Naive thymus-derived CD4-positive, alpha-beta T cell (primary cell): ENCODE data around the gene TSHZ2. TPM values are rescaled to one million over a fixed set of nuclear protein-coding genes. Genes with fewer than 3 reads are reported as not detected.
"Not testable (repeated sequence)": the region's sequence is repeated elsewhere in the genome, so short reads cannot be mapped to it uniquely, and the experiment has no call there.

Experiments used
- ATAC-seq: fragments of 150-1000 bp; cut with Tn5 transposase; 2 replicates; pipeline ENCODE4 v1.10.0; 2021; ENCODE audit warnings: mild to moderate bottlenecking, moderate library complexity
- CTCF ChIA-PET: fragments of 350-600 bp; sonication (Branson Sonifier 250); formaldehyde crosslinking; loops from one replicate; lab custom pipeline; 2021; ENCODE audit warnings: antibody characterized with exemption; lab: Charles Lee
- POLR2A ChIA-PET: fragments of 350-600 bp; sonication (Branson Sonifier 250); formaldehyde crosslinking; loops from one replicate; lab custom pipeline; 2021; ENCODE audit warnings: antibody characterized with exemption, inconsistent platforms; lab: Charles Lee
- DNase-seq, 9 donors: peaks; one replicate each; pipeline versions ENCODE4 v3.0.0 to v3.0.0-alpha.2; 2020 to 2022; ENCODE audit warnings: mixed read lengths in 1 of 9
- H3K27ac ChIP-seq: one replicate; pipeline ENCODE4 v1.7.0; 2013; ENCODE audit warnings: mild to moderate bottlenecking, low read depth, low read length, moderate library complexity
- H3K27me3 ChIP-seq, 2 donors: one replicate each; pipeline ENCODE4 v1.7.0; 2013; ENCODE audit warnings: low read length in 2 of 2, mild to moderate bottlenecking in 2 of 2, moderate library complexity in 2 of 2; ENCODE audit not compliant: control insufficient read depth in 2 of 2, insufficient read depth in 2 of 2
- H3K36me3 ChIP-seq, 3 experiments: 1 replicate in 2 of 3; 2 replicates in 1 of 3; pipeline ENCODE4 v1.7.0; 2013; ENCODE audit warnings: low read length in 3 of 3, mild to moderate bottlenecking in 3 of 3, moderate library complexity in 1 of 3; ENCODE audit not compliant: insufficient read depth in 3 of 3, control insufficient read depth in 2 of 3
- H3K4me1 ChIP-seq, 2 donors: one replicate each; pipeline ENCODE4 v1.7.0; 2013; ENCODE audit warnings: low read length in 2 of 2, mild to moderate bottlenecking in 2 of 2, moderate library complexity in 1 of 2; ENCODE audit not compliant: control insufficient read depth in 2 of 2, insufficient read depth in 2 of 2
- H3K4me3 ChIP-seq: 2 replicates; pipeline ENCODE4 v1.7.0; 2013; ENCODE audit warnings: mild to moderate bottlenecking, low read length
- H3K9me3 ChIP-seq, 3 experiments: 1 replicate in 2 of 3; 2 replicates in 1 of 3; pipeline ENCODE4 v1.7.0; 2013; ENCODE audit warnings: low read length in 3 of 3; ENCODE audit not compliant: control insufficient read depth in 2 of 3
- H3K27ac Mint-ChIP-seq, 9 donors: one replicate each; pipeline ENCODE4 v1.8.0; 2020 to 2022; ENCODE audit warnings: mixed read lengths in 9 of 9, mild to moderate bottlenecking in 8 of 9, moderate library complexity in 5 of 9, inconsistent platforms in 2 of 9
- H3K27me3 Mint-ChIP-seq, 5 donors: one replicate each; pipeline ENCODE4 v1.8.0; 2021 to 2022; ENCODE audit warnings: mixed read lengths in 5 of 5, mild to moderate bottlenecking in 1 of 5
- H3K36me3 Mint-ChIP-seq, 5 donors: one replicate each; pipeline ENCODE4 v1.8.0; 2020 to 2022; ENCODE audit warnings: mixed read lengths in 5 of 5, mild to moderate bottlenecking in 3 of 5, inconsistent platforms in 1 of 5
- H3K4me1 Mint-ChIP-seq, 7 donors: one replicate each; pipeline ENCODE4 v1.8.0; 2020 to 2022; ENCODE audit warnings: mixed read lengths in 7 of 7, mild to moderate bottlenecking in 3 of 7, inconsistent platforms in 1 of 7
- H3K4me3 Mint-ChIP-seq, 10 donors: one replicate each; pipeline ENCODE4 v1.8.0; 2020 to 2022; ENCODE audit warnings: mild to moderate bottlenecking in 10 of 10, mixed read lengths in 10 of 10, moderate library complexity in 6 of 10, inconsistent platforms in 2 of 10
- H3K9me3 Mint-ChIP-seq, 11 donors: one replicate each; pipeline ENCODE4 v1.8.0; 2020 to 2022; ENCODE audit warnings: mixed read lengths in 11 of 11, mild to moderate bottlenecking in 4 of 11, inconsistent platforms in 1 of 11, moderate library complexity in 1 of 11
- intact Hi-C, 2 donors: fragments of 100-400 bp; cut with micrococcal nuclease; formaldehyde crosslinking; loops; one replicate each; pipeline ENCODE4 v1.15.1; 2023
- polyA plus RNA-seq, 2 donors: library from polyadenylated mRNA; unstranded; fragments of 300-500 nt; fragmentation: Illumina TruSeq; gene quantifications; one replicate each; pipeline ENCODE4 v1.2.3, GENCODE V29; 2021
- total RNA-seq, 6 experiments: library from RNA in 5 of 6; stranded (reverse) in 5 of 6; gene quantifications; 1 replicate in 5 of 6; 2 replicates in 1 of 6; pipeline ENCODE4 v1.2.3 and lab custom pipeline; 2021 to 2026

TSHZ2 gene
- total and polyA plus RNA-seq, 7 experiments from 2014 or later: 6.0 to 84.5 (median 42.5) TPM

GRCh38 chr20:53513168-53513488 lies 541.0 kb downstream of the TSHZ2 start:
- Histone ChIP-seq H3K4me3 (no peak overlapping the region), H3K4me1 (no peaks in the 10 kb centered on the region), H3K27ac (no peak overlapping the region), H3K36me3 (no peaks in the 10 kb centered on the region), H3K27me3 (no peaks in the 10 kb centered on the region), H3K9me3 (no peaks in the 10 kb centered on the region)
- no peak for ATAC-seq
- Mint-ChIP-seq H3K9me3 (peaks cover 0 to 7% (median 0%) of the 10 kb centered on the region in 11 donors), H3K27me3 (peaks cover 0 to 3% (median 0%) of the 10 kb centered on the region in 5 donors), H3K4me1 (no peaks in the 10 kb centered on the region), H3K4me3 (no peak overlapping the region), H3K36me3 (no peaks in the 10 kb centered on the region), H3K27ac (no peak overlapping the region)
- ChIA-PET CTCF (interaction anchor here (0.6 to 0.7 kb wide), 3 partner anchors 10 to 1457 kb away, joined by 3 to 4 read pairs (median 3); no protein-coding TSS in a partner anchor), POLR2A (no interaction called here)
- DNase-seq: no peak
- intact Hi-C loops: no loop called here

- Mint-ChIP-seq H3K4me3 (no peak overlapping the region), H3K4me1 (no peaks in the 10 kb centered on the region), H3K27ac (no peak overlapping the region), H3K9me3 (peaks cover 0 to 7% (median 0%) of the 10 kb centered on the region in 11 donors), H3K36me3 (no peaks in the 10 kb centered on the region), H3K27me3 (peaks cover 0 to 3% (median 0%) of the 10 kb centered on the region in 5 donors)
- H3K27ac ChIP-seq: no peak overlapping the region
- no peaks in the 10 kb centered on the region for H3K36me3 ChIP-seq
- intact Hi-C loops: no loop called here
- H3K9me3 ChIP-seq: no peaks in the 10 kb centered on the region
- ATAC-seq: no peak
- CTCF ChIA-PET: interaction anchor here (0.6 to 0.7 kb wide), 3 partner anchors 10 to 1458 kb away, joined by 3 to 4 read pairs (median 3); no protein-coding TSS in a partner anchor
- no peak for DNase-seq
- H3K27me3 ChIP-seq: no peaks in the 10 kb centered on the region
- H3K4me1 ChIP-seq: no peaks in the 10 kb centered on the region
- H3K4me3 ChIP-seq: no peak overlapping the region
- POLR2A ChIA-PET: no interaction called here
Measured at GRCh38 chr20:53513489-53514298, 541.5 kb downstream of the TSHZ2 start.

- Mint-ChIP-seq H3K4me1 (no peaks in the 10 kb centered on the region), H3K27me3 (peaks cover 0 to 3% (median 0%) of the 10 kb centered on the region in 5 donors), H3K9me3 (peaks cover 0 to under 1% (median 0%) of the 10 kb centered on the region in 11 donors), H3K4me3 (no peak overlapping the region), H3K27ac (no peak overlapping the region), H3K36me3 (no peaks in the 10 kb centered on the region)
- DNase-seq (no peak), ATAC-seq (no peak)
- Histone ChIP-seq H3K9me3 (no peaks in the 10 kb centered on the region), H3K4me3 (no peak overlapping the region), H3K27ac (no peak overlapping the region), H3K27me3 (no peaks in the 10 kb centered on the region), H3K4me1 (no peaks in the 10 kb centered on the region), H3K36me3 (no peaks in the 10 kb centered on the region)
- POLR2A ChIA-PET: no interaction called here
- CTCF ChIA-PET: no interaction called here
- intact Hi-C loops: no loop called here
Measured at GRCh38 chr20:53515749-53516148, 543.6 kb downstream of the TSHZ2 start.

- POLR2A ChIA-PET: no interaction called here
Measured at GRCh38 chr20:53517146-53517545, 545.0 kb downstream of the TSHZ2 start.

GRCh38 chr20:53521421-53521820 lies 549.3 kb downstream of the TSHZ2 start:
- H3K27me3 ChIP-seq, H3K36me3 Mint-ChIP-seq, H3K4me1 Mint-ChIP-seq, POLR2A ChIA-PET, H3K36me3 ChIP-seq, H3K4me1 ChIP-seq, H3K27me3 Mint-ChIP-seq, DNase-seq, H3K27ac Mint-ChIP-seq, H3K27ac ChIP-seq, H3K4me3 Mint-ChIP-seq, intact Hi-C loops, ATAC-seq, H3K4me3 ChIP-seq, H3K9me3 Mint-ChIP-seq, H3K9me3 ChIP-seq, CTCF ChIA-PET: not testable (repeated sequence)

More at GRCh38 chr20:53517146-53517545, 545.0 kb downstream of the TSHZ2 start:
- no peak for ATAC-seq
- Mint-ChIP-seq H3K4me1 (no peaks in the 10 kb centered on the region), H3K9me3 (no peaks in the 10 kb centered on the region), H3K27me3 (peaks cover 0 to 3% (median 0%) of the 10 kb centered on the region in 5 donors), H3K4me3 (no peak overlapping the region), H3K36me3 (no peaks in the 10 kb centered on the region), H3K27ac (no peak overlapping the region)
- CTCF ChIA-PET: no interaction called here
- Histone ChIP-seq H3K4me1 (no peaks in the 10 kb centered on the region), H3K27me3 (no peaks in the 10 kb centered on the region), H3K9me3 (no peaks in the 10 kb centered on the region), H3K27ac (no peak overlapping the region), H3K4me3 (no peak overlapping the region), H3K36me3 (no peaks in the 10 kb centered on the region)
- no peak for DNase-seq
- intact Hi-C loops: no loop called here

GRCh38 chr20:53522026-53522425 lies 549.9 kb downstream of the TSHZ2 start:
- intact Hi-C loops: no loop called here
- Mint-ChIP-seq H3K36me3 (no peaks in the 10 kb centered on the region), H3K9me3 (peaks cover 0 to 1% (median 0%) of the 10 kb centered on the region in 11 donors), H3K27me3 (peaks cover 0 to under 1% (median 0%) of the 10 kb centered on the region in 5 donors), H3K4me3 (no peak overlapping the region), H3K27ac (no peak overlapping the region), H3K4me1 (no peaks in the 10 kb centered on the region)
- H3K4me1 ChIP-seq: no peaks in the 10 kb centered on the region
- no peaks in the 10 kb centered on the region for H3K9me3 ChIP-seq
- ATAC-seq (no peak), DNase-seq (no peak)
- no peaks in the 10 kb centered on the region for H3K27me3 ChIP-seq
- H3K36me3 ChIP-seq: no peaks in the 10 kb centered on the region
- H3K4me3 ChIP-seq: no peak overlapping the region
- no peak overlapping the region for H3K27ac ChIP-seq
- ChIA-PET POLR2A (no interaction called here), CTCF (no interaction called here)

- ChIA-PET POLR2A (no interaction called here), CTCF (no interaction called here)
- Mint-ChIP-seq H3K36me3 (no peaks in the 10 kb centered on the region), H3K27ac (no peak overlapping the region), H3K27me3 (no peaks in the 10 kb centered on the region), H3K4me1 (no peaks in the 10 kb centered on the region), H3K9me3 (peaks cover 0 to 1% (median 0%) of the 10 kb centered on the region in 11 donors), H3K4me3 (no peak overlapping the region)
- DNase-seq (no peak), ATAC-seq (no peak)
- no peak overlapping the region for H3K27ac ChIP-seq
- no peaks in the 10 kb centered on the region for H3K27me3 ChIP-seq
- H3K36me3 ChIP-seq: no peaks in the 10 kb centered on the region
- no peaks in the 10 kb centered on the region for H3K4me1 ChIP-seq
- H3K4me3 ChIP-seq: no peak overlapping the region
- no peaks in the 10 kb centered on the region for H3K9me3 ChIP-seq
- intact Hi-C loops: no loop called here
Measured at GRCh38 chr20:53522696-53523095, 550.5 kb downstream of the TSHZ2 start.
